ENCODE measurements around the gene ATP6V1F.

The ATP6V1F gene

GRCh38 chr7:128849156-128849515, 13.5 kb upstream of the ATP6V1F start:
- no peak for DNase-seq

GRCh38 chr7:128849804-128850490, 12.7 kb upstream of the ATP6V1F start:
- no peak for DNase-seq

GRCh38 chr7:128852537-128853254, 10.0 kb upstream of the ATP6V1F start:
- no peak for DNase-seq

GRCh38 chr7:128853799-128854198, 8.9 kb upstream of the ATP6V1F start:
- DNase-seq = no peak

- no peak for DNase-seq
These were observed 8.3 kb upstream of the ATP6V1F start for GRCh38 chr7:128854396-128854795.

GRCh38 chr7:128855559-128855958, 7.1 kb upstream of the ATP6V1F start:
- DNase-seq = no peak

- DNase-seq = no peak
These were observed 6.5 kb upstream of the ATP6V1F start for GRCh38 chr7:128856001-128856718.

- no peak for DNase-seq
These were observed 4.0 kb upstream of the ATP6V1F start for GRCh38 chr7:128858380-128859231.

GRCh38 chr7:128859232-128860157, 3.2 kb upstream of the ATP6V1F start:
- no peak for DNase-seq

- peak; percentile 32 for DNase-seq
These were observed 2.2 kb upstream of the ATP6V1F start for GRCh38 chr7:128860158-128861073.

GRCh38 chr7:128861957-128862570, 592 bp upstream of the ATP6V1F start:
- no peak for DNase-seq

- peak; percentile 36 for DNase-seq
These were observed 855 bp downstream of the ATP6V1F start for GRCh38 chr7:128863433-128863989.

- no peak for DNase-seq
These were observed 2.6 kb downstream of the ATP6V1F start for GRCh38 chr7:128865303-128865702.

- no peak for DNase-seq
These were observed 3.6 kb downstream of the ATP6V1F start for GRCh38 chr7:128865996-128866877.

- no peak for DNase-seq
These were observed 4.6 kb downstream of the ATP6V1F start for GRCh38 chr7:128867241-128867640.

- no peak for DNase-seq
These were observed 5.4 kb downstream of the ATP6V1F start for GRCh38 chr7:128867842-128868623.

- no peak for DNase-seq
These were observed 6.0 kb downstream of the ATP6V1F start for GRCh38 chr7:128868624-128869137.
